ENCODE measurements around the gene OR2T34.
"Not testable (repeated sequence)": the region's sequence is repeated elsewhere in the genome, so short reads cannot be mapped to it uniquely, and the experiment has no call there.

The OR2T34 gene, protein sequence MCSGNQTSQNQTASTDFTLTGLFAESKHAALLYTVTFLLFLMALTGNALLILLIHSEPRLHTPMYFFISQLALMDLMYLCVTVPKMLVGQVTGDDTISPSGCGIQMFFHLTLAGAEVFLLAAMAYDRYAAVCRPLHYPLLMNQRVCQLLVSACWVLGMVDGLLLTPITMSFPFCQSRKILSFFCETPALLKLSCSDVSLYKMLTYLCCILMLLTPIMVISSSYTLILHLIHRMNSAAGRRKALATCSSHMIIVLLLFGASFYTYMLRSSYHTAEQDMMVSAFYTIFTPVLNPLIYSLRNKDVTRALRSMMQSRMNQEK

GRCh38 chr1:248574657-248575056 is at the start of gene OR2T34:
Gene OR2T34, minus strand, starts transcription at chr1:248574757. Its CDS starts 0 bp downstream, at chr1:248574757.
- DNase-seq = not testable (repeated sequence)

- DNase-seq = no peak
Measured at GRCh38 chr1:248622570-248623001, 48.0 kb upstream of the OR2T34 start.

DNA sequence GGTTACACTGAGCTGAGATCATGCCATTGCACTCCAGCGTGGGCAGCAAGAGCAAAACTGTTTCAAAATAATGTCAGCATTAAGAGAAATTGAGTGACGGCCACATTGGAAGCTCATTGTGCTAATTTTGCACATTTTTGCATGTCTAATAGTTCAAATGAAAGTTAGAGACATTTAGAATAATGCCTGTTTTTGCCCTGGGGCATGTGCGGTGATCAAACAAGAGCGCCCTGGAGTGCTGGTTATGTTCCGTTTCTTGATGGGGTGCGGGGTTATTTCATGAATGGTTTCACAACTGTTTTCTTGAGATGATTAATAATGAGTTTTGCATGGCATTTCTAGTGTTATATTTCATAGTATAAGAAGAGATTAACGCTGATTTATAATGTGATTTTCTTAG is 47.2 kb upstream of the OR2T34 start:
- no peak for DNase-seq

GRCh38 chr1:248618878-248619277 is 44.3 kb upstream of the OR2T34 start:
- peak; percentile 23 for DNase-seq

DNA sequence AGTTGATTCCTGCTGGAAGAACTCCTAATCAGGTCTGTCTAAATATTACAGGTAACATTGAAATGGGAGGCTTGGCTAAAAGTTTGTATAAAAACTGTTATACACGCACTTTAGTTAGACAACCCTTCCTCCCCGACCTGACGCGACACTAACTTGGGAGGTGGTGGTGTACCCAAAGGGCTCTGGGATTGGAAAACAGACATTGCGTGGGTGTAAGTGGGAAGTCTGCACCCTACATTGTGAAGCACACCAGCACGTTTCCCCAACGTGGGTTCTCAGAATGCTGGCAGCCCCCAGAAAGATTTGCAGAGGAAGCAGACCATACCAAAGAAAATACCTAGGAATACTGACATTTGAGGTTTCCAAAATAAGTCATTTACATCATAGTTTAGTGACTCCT is 43.6 kb upstream of the OR2T34 start:
- DNase-seq = no peak

- no peak for DNase-seq
Measured at GRCh38 chr1:248613742-248614141, 39.2 kb upstream of the OR2T34 start.

DNA sequence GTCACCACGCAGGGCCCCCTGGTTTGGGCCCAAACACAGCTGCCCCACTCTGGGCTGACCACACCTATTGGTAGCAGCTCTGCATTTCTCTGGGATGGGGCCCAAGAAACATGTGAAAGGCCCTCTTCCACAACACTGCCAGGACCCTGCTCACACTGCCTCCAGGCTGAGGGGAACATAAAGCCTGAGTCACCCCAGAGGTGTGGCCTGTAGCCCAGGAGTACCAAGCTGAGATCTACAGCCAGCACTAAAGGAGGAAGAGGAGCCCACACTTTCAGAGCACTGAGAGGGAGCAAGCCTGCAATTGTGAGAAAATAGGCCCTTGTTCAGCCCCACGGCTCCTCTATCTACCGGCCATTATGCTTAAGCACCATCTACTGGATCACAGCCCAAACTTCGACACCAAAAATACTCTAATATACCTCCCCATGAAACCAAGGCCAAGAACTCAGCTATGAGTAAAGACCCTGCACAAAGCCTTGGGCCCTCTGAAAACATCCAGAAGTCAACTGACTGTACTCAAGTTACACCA is 37.4 kb upstream of the OR2T34 start:
- no peak for DNase-seq

DNA sequence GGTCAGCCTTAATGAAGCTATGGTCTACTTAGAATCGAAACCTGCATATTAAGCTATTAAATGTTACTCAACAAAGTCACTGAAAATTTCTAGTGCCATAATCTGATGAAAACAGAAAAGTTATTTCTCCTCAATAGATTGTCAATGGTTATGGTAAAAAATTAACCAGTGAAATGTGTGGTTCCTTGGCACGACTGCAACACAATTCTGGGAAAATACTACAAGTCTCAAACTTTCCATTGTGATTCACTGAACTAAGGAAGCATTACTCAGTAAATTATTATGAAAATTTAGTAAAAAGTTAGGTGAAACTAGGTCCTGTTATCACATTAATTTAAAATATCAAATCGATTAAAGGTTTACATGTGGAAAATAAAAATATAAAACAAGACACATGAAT is 35.7 kb upstream of the OR2T34 start:
- no peak for DNase-seq

DNA sequence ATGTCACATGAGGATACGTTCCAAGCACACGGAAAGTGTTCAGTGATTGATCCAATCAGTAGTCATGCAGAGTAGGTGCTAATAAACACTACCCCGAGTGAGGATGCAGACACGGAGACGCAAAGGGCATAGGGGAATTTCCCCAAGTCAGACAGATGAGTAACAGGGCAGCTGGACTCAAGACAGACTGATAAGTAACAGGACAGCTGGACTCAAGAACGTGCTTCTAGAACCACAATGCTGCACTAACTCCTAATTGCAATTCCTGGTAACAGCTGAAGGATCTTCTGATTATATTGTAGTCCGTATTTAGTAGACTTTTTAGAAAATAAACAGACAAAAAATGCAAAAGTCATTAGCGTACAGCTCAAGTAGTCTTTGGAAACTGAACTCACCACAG is 24.8 kb upstream of the OR2T34 start:
- DNase-seq = no peak

DNA sequence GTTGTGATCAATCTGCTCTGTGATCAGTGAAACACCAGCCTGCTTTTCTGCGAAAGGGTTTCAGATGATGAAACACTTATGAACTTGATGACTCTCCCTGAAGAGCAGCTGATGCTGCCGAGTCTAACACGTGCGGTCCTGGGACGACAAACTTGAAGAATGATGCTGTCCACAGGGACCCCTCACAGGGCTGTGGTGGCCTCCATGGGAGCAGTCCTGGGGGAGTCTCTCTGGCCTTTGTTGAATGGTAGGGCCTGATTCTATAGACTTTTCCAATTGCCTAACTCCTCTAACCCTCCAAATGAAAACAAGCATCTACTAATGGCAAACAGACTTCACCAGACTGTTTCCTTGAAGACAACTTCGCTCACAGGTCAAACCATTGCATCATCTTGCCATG is 23.0 kb upstream of the OR2T34 start, which contains the start of gene OR2T10:
OR2T10 (minus strand) TSS at position 112 of the 400 bp plus-strand sequence. CDS start 3,932 bp downstream, outside the sequence.
- DNase-seq = no peak

GRCh38 chr1:248596615-248597014 is 22.1 kb upstream of the OR2T34 start:
- no peak for DNase-seq

DNA sequence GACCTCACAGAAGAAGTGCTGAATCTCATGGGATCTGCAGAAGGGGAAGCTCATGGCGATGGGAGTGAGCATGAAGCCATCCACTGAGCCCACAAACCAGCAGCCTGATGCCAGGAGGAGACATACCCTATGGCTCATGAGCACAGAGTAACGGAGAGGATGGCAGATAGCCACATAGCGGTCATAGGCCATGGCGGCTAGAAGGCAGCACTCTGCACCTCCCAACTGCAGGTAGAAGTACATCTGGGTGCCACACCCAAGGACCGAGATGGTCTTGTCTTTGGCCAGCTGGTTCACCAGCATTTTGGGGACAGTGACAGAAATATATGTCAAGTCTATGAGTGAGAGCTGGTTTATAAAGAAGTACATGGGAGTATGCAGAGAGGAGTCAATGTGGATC is 18.7 kb upstream of the OR2T34 start:
- no peak for DNase-seq

- DNase-seq = no peak
Measured at GRCh38 chr1:248592655-248593054, 18.1 kb upstream of the OR2T34 start.

DNA sequence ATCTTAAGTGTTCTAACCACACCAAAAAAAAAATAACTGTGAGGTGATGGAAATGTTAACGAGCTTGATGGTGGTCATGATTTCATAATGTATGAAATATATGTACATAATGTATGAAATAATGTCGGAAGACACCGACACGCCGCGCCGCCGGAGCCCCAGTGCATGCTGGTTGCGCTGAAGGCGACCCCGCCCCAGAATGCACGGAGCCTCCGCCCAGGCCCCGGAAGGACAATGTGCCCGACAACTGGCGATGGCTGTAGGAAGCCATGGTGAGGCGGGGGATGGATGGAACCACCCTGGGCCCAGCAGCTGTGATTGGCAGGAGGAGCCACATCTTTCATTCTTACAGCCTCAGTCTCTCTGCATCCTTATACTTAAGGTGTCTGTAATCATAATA is 15.5 kb upstream of the OR2T34 start:
- DNase-seq = no peak

DNA sequence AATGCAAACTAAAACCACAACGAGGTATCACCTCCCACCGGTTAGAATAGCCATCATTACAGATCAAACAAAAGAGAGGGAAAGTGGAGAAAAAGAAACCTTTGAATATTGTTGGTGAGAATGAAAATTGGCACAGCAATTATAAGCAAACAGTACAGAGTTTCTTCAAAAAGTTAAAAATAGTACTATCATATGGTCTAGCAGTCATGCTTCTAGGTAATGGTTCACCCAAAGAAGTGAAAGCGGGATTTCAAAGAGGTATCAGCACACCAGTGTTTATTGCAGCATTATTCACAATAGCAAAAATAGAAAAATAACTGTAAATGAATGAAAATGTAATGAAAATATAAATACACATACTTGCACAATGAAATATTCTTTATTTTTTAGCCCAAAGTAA is 14.8 kb upstream of the OR2T34 start:
- DNase-seq = no peak

DNA sequence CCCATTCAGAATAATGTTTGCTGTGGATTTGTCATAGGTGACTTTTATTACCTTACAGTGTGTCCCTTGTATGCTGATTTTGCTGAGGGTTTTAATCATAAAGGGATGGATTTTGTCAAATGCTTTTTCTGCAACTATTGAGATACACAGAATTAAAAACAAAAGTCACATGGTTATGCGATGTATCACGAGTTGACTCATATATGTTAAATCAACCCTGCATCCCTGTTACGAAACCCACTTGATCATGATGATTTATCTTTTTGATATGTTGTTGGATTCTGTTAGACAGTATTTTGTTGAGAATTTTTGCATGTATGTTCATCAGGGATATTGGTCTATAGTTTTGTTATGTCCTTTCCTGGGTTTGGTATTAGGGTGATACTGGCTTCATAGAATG is 10.7 kb upstream of the OR2T34 start:
- DNase-seq = no peak

- DNase-seq = no peak
Measured at GRCh38 chr1:248576260-248576980, 1.9 kb upstream of the OR2T34 start.

- not testable (repeated sequence) for DNase-seq
Measured at GRCh38 chr1:248573856-248574255, 701 bp downstream of the OR2T34 start.

GRCh38 chr1:248572049-248572448 is 2.5 kb downstream of the OR2T34 start:
- DNase-seq = not testable (repeated sequence)

- not testable (repeated sequence) for DNase-seq
Measured at GRCh38 chr1:248570811-248571210, 3.7 kb downstream of the OR2T34 start.

GRCh38 chr1:248569049-248569448 is 5.5 kb downstream of the OR2T34 start:
- not testable (repeated sequence) for DNase-seq

- DNase-seq = not testable (repeated sequence)
Measured at GRCh38 chr1:248565530-248566373, 8.8 kb downstream of the OR2T34 start.

DNA sequence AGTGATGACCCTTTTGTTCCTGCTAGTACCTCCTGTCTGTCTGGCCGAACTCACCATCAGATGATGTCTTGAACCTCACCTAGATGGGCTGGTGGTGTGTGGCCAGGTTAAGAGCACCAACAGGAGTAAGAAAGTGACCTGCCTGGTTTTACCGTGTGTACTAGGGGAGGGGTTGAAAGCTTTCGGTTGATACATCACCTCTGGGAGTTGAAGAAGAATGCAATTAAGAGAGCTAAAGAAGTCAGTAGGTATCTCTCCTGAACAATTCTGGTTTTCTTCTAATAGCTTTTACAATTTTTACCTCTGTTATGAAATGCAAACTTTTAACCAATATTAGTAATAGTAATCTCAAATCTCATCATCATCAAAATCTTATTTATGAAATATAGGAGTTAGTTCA is 11.9 kb downstream of the OR2T34 start, which contains the start of gene OR2T29:
OR2T29 (minus strand) TSS at position 101 of the 400 bp plus-strand sequence. CDS start 3,281 bp downstream, outside the sequence.
- not testable (repeated sequence) for DNase-seq
